Activated T-cell treated with anti-CD3 and anti-CD28 coated beads for 24 hours (primary cell): ENCODE measurements around the gene BMF.

Experiments
- DNase-seq: peaks from one replicate; pipeline ENCODE4 v3.0.0-alpha.2; 2020; ENCODE audit warnings: low read depth

Gene BMF

DNA sequence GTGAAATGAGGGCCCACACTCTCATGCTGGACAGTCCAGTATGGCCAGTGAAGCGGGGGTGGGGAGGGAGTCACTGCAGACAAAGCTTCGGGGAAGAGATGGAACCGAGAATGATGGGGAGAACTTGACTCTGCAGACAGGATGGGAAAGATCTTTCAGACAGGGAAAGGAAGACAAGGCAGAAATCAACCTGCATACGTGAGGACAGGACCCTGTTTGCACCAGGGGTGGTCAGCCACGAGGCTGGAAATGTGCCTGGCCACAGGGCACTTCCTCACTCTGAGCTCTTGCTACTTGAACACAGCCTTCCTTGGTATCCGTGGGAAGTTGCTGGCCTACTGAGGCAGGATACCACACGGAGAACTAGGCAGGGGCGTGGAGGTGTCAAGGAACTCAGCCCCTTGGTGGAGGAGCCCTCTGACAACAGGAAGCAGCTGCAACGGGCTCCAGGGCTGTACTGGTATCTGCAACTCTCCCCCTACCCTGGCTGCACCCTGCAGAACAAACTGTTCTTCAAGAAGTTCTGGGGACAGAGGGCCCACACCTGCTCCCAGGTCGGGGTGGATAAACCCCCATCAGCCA lies 60.4 kb downstream of the BMF start:
- DNase-seq: no peak

DNA sequence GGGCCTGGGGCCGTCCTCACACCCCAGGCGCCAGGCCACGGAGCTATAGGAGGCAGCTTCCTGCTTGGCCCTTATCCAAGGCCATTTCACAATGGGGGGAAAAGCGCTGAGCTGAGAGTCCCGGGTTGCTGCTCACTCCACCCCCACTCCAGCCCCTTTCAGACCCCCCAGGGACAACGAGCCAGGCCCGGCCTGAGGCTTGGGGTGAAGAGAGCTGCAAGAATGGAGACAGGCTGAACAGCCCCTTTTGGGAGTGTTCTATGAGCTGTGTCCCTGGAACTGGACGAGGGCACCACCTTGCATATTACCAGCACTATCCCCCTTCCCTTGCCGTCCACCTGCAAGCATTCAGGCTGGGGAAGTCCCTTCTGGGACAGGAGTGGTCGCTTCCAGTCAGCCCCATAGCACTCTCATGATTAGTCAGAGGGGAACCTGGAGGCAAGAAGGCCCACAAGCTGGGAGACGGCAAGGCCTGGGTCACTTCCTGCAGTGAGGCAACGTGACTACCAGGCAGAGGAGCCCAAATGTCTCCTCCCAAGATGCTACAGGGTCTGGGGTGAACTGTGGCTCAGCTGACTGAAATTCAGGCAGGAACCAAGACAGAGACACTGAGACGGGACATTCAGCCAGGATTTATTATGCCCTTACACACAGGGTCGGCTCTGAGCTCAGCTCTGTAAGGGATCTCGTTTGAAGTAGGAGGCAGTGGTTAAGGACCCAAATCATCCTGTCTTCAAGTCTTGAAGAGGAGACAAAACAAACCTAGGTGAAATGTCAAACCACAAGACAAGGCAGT lies 61.1 kb downstream of the BMF start:
- DNase-seq: peak; percentile 57

- no peak for DNase-seq
Measured at GRCh38 chr15:40046721-40047414, 61.8 kb downstream of the BMF start.

- no peak for DNase-seq
Measured at GRCh38 chr15:40045572-40046217, 63.0 kb downstream of the BMF start.

GRCh38 chr15:40044717-40045571 lies 63.7 kb downstream of the BMF start:
- DNase-seq: peak; percentile 84

DNA sequence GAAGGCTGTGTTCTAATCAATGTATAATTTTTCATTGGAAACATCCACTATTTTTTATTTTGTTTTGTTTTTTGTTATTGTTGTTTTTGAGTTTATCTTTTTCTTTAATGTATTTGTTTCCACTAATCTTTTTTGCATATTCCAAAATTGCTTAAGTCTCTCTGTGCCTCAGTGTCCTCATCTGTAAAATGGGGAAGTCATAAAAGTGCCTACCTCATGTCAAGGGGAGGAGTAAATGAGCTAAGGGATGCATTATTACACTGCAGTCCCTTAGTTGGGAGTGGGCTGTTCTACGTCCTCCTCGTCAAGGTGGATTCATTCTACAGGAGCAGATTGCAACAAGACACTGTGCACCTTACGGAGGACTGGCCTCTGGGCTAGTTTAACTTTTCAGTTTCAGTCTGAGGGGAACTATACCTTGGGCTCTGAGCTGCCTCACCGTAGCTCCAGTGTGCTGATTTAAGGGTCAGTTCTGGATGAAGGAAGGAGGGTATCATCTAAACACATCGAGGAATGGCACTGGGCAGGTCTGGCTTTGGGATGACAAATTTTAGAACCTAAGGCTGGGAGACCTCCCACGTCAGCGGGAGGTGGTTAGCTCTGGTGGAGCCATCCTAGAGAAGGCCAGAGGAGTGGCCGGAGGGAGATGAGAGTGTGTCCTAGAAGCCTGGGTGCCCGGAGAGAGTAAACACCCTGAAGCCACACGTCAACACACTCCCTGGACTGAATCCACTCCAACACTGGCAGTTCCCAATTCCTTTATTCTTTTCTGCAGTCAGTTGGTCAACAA lies 64.6 kb downstream of the BMF start:
- no peak for DNase-seq

GRCh38 chr15:40042791-40043320 lies 65.8 kb downstream of the BMF start:
- no peak for DNase-seq

- no peak for DNase-seq
Measured at GRCh38 chr15:40040770-40041169, 67.9 kb downstream of the BMF start.

GRCh38 chr15:40040293-40040635 lies 68.4 kb downstream of the BMF start:
- no peak for DNase-seq

DNA sequence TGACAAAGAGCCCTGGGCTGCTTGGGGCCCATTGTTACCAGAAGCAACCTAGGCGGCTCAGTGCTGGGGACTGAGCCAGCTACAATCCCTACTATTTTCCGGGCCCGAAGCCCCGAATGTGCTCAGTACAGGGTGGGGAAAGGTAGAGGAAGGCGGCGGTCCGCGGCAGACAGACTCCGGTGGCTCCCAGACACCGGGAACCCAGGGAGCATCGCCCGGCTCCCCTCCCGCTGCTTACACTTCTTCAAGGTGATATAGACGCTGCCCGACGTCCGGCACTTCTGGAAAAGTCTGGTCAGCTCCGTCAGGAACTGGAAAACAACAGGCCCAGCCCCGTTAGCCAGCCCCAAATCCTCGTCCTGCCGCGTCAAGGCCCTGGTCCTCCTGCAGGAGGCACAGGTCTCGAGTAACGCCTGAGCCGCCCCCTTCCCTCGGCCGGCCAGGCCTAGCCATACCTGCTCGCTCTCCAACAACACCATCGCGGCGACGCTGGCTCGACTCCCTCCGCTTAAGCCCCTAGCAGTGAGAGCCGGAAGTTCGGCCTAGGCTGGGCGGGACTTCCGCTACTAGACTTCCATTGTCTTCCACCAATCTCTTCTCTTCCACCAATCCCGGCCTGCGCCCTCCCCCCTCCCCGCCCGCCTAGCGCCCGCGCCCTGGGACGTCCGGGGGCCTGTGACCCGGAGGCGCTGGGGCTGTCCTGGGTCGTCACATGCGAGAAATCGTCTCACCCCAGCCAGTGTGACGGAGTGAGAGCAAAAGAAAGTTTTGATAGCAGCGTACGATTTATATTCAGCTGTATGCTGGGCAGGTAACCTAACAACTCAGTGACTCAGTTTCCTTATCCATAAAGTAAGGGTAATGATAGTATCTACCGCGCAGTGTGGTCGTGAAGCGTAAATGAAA lies 69.8 kb downstream of the BMF start, which contains the start of gene SRP14:
Gene SRP14 (minus strand): TSS at position 544 of the 906 bp plus-strand sequence. CDS start 65 bp downstream, at position 479.
- DNase-seq: peak; percentile 91

GRCh38 chr15:40038275-40038637 lies 70.4 kb downstream of the BMF start:
- no peak for DNase-seq
